Panc1 (cell line): ENCODE data around the gene MTUS2. TPM values are rescaled to one million over a fixed set of nuclear protein-coding genes. Genes with fewer than 3 reads are reported as not detected.

Experiments used
- ATAC-seq: fragments of 200-7000 bp; cut with Tn5 transposase; 2 replicates; pipeline ENCODE4 v1.9.1; 2020; ENCODE audit warnings: mild to moderate bottlenecking, moderate library complexity
- BruUV-seq: library from RNA; stranded (reverse); fragments of 400-500 nt; replicated peaks from 2 replicates; lab custom pipeline; 2021; lab: Mats Ljungman, UMichigan
- CTCF ChIA-PET: fragments of 300-600 bp; sonication (Branson Sonifier 250); formaldehyde crosslinking; loops from one replicate; lab custom pipeline; 2022; ENCODE audit warnings: antibody characterized with exemption; lab: Charles Lee
- POLR2A ChIA-PET: fragments of 300-600 bp; sonication (Branson Sonifier 250); formaldehyde crosslinking; loops from one replicate; lab custom pipeline; 2022; ENCODE audit warnings: antibody characterized with exemption; lab: Charles Lee
- DNase-seq: peaks from one replicate; pipeline ENCODE4 v3.0.0-alpha.2; 2010; ENCODE audit warnings: low read depth, low spot score
- H3K27ac ChIP-seq: 2 replicates; pipeline ENCODE4 v1.5.1; 2011; ENCODE audit warnings: mild to moderate bottlenecking, low read length, inconsistent platforms
- H3K27me3 ChIP-seq: fragments of 200-500 bp; sonication (Bioruptor generic); 2 replicates; pipeline ENCODE4 v1.6.0; 2014; ENCODE audit warnings: low read length, inconsistent platforms; ENCODE audit not compliant: control insufficient read depth, insufficient read depth
- H3K36me3 ChIP-seq: fragments of 200-500 bp; sonication (Bioruptor generic); 2 replicates; pipeline ENCODE4 v1.5.1; 2014; ENCODE audit warnings: inconsistent platforms, mild to moderate bottlenecking, low read length, moderate library complexity; ENCODE audit not compliant: control insufficient read depth, insufficient read depth
- H3K4me1 ChIP-seq: 2 replicates; pipeline ENCODE4 v1.5.1; 2011; ENCODE audit warnings: inconsistent platforms, mild to moderate bottlenecking, low read length, moderate library complexity; ENCODE audit not compliant: control insufficient read depth, insufficient read depth
- H3K4me3 ChIP-seq, 2 experiments: 2 replicates each; pipeline ENCODE4 v1.5.1; 2011 to 2012; ENCODE audit warnings: low read depth in 2 of 2, low read length in 2 of 2, mild to moderate bottlenecking in 2 of 2, inconsistent platforms in 1 of 2, moderate library complexity in 1 of 2
- H3K9me3 ChIP-seq: fragments of 200-500 bp; sonication (Bioruptor generic); 2 replicates; pipeline ENCODE4 v1.5.1; 2014; ENCODE audit warnings: low read depth, mild to moderate bottlenecking, inconsistent platforms, low read length, moderate library complexity; ENCODE audit not compliant: control insufficient read depth, insufficient read depth
- CTCF ChIP-seq: fragments of 450-650 bp; IDR thresholded peaks from 2 replicates; pipeline ENCODE4 v1.5.1; 2017; ENCODE audit warnings: mild to moderate bottlenecking
- POLR2AphosphoS5 ChIP-seq: IDR thresholded peaks from 2 replicates; pipeline ENCODE4 v1.6.1; 2012; ENCODE audit warnings: mild to moderate bottlenecking, low read depth, low read length, moderate library complexity
- REST ChIP-seq, 2 experiments: IDR thresholded peaks; 2 replicates each; pipeline ENCODE4 v1.6.1; 2011 to 2012; ENCODE audit warnings: low read depth in 2 of 2, control low read depth in 1 of 2, low read length in 1 of 2, mild to moderate bottlenecking in 1 of 2, moderate library complexity in 1 of 2; ENCODE audit not compliant: insufficient read depth in 1 of 2
- SIN3A ChIP-seq: IDR thresholded peaks from 2 replicates; pipeline ENCODE4 v1.6.1; 2012; ENCODE audit warnings: low read depth, mild to moderate bottlenecking, low read length, moderate library complexity, borderline replicate concordance; ENCODE audit not compliant: insufficient read depth
- TCF7L2 ChIP-seq: IDR thresholded peaks from 2 replicates; pipeline ENCODE4 v1.6.1; 2011; ENCODE audit warnings: mild to moderate bottlenecking, low read depth, low read length, inconsistent platforms
- in situ Hi-C: cut with HindIII; loops from 2 replicates; pipeline ENCODE4 v1.10.0; 2016; ENCODE audit warnings: low sequenced_read_pairs, low pct_unique_long_range_greater_than_20kb
- intact Hi-C: fragments of 100-400 bp; cut with micrococcal nuclease; formaldehyde crosslinking; loops from one replicate; pipeline ENCODE4 v1.10.0; 2022; ENCODE audit not compliant: unreplicated experiment
- total RNA-seq: library from RNA; stranded (reverse); gene quantifications from one replicate; pipeline ENCODE4 v1.2.1, GENCODE V29; 2021; ENCODE audit not compliant: unreplicated experiment

MTUS2 gene
- total RNA-seq, 1 experiment from 2014 or later = 0.05 TPM

- BruUV-seq = no TSS peak
- no peaks in the 10 kb centered on the region for H3K36me3 ChIP-seq
- CTCF ChIA-PET = no interaction called here
- no peak overlapping the region for H3K27ac ChIP-seq
- TF ChIP-seq TCF7L2 = no peak
- no peak for TF ChIP-seq REST (IDR thresholded peaks at IDR 0.05; ENCODE audit: insufficient read depth in 1 of 2, low read depth in 2 of 2, low read length in 1 of 2)
- TF ChIP-seq CTCF = no peak
- no peak for TF ChIP-seq SIN3A
- no peak for TF ChIP-seq POLR2AphosphoS5
- DNase-seq (no peak), ATAC-seq (no peak)
- H3K27me3 ChIP-seq = no peaks in the 10 kb centered on the region
- H3K9me3 ChIP-seq = no peaks in the 10 kb centered on the region
- in situ Hi-C loops = no loop called here
- intact Hi-C loops = no loop called here
- H3K4me1 ChIP-seq = no peaks in the 10 kb centered on the region
- no peak overlapping the region for H3K4me3 ChIP-seq
- POLR2A ChIA-PET = no interaction called here
Measured at GRCh38 chr13:29111446-29111845, 291.3 kb downstream of the MTUS2 start.

- in situ Hi-C loops (no loop called here), intact Hi-C loops (no loop called here)
- H3K27ac ChIP-seq = no peak overlapping the region
- H3K27me3 ChIP-seq = no peaks in the 10 kb centered on the region; the same call in 1 of the 2 replicates
- no peak for TF ChIP-seq CTCF
- TF ChIP-seq REST (IDR thresholded peaks at IDR 0.05; ENCODE audit: insufficient read depth in 1 of 2, low read depth in 2 of 2, low read length in 1 of 2) = no peak
- no peak for TF ChIP-seq SIN3A
- TF ChIP-seq TCF7L2 = no peak
- no peak for TF ChIP-seq POLR2AphosphoS5
- BruUV-seq = no TSS peak
- ChIA-PET CTCF (no interaction called here), POLR2A (no interaction called here)
- H3K36me3 ChIP-seq = no peaks in the 10 kb centered on the region
- ATAC-seq (no peak), DNase-seq (no peak)
- H3K4me3 ChIP-seq = no peak overlapping the region
- H3K4me1 ChIP-seq = no peaks in the 10 kb centered on the region
- no peaks in the 10 kb centered on the region for H3K9me3 ChIP-seq
Measured at GRCh38 chr13:29115842-29116241, 295.7 kb downstream of the MTUS2 start.
